H1 (cell line): ENCODE results near the gene NGFR. TPM values are rescaled to one million over a fixed set of nuclear protein-coding genes. Genes with fewer than 3 reads are reported as not detected.

Experiments
- CTCF ChIA-PET: fragments of 300-600 bp; sonication (Branson Sonifier 250); formaldehyde crosslinking; loops from one replicate; lab custom pipeline; 2021; ENCODE audit not compliant: partially characterized antibody; lab: Charles Lee
- POLR2A ChIA-PET: fragments of 300-600 bp; sonication (Branson Sonifier 250); formaldehyde crosslinking; loops from one replicate; lab custom pipeline; 2021; ENCODE audit warnings: inconsistent platforms; ENCODE audit not compliant: partially characterized antibody; lab: Charles Lee
- DNase-seq, 2 experiments: peaks; one replicate each; pipeline versions ENCODE4 v3.0.0 to v3.0.0-alpha.2; 2010 to 2022; ENCODE audit warnings: low spot score in 2 of 2, low read depth in 1 of 2, mixed read lengths in 1 of 2
- FAIRE-seq: peaks from 2 replicates; lab custom pipeline; 2011; peaks lifted over from hg19 to GRCh38; lab: Jason Lieb, UNC
- H2AFZ ChIP-seq: 2 replicates; pipeline ENCODE4 v1.8.1; 2012; ENCODE audit warnings: low read length, inconsistent platforms
- H2AK5ac ChIP-seq: 2 replicates; pipeline ENCODE4 v1.6.1; 2013; ENCODE audit warnings: low read depth, low read length
- H2BK120ac ChIP-seq: replicated peaks from 2 replicates; pipeline ENCODE3; 2013; ENCODE audit warnings: low read depth, low read length, inconsistent platforms
- H2BK12ac ChIP-seq: 2 replicates; pipeline ENCODE4 v1.6.1; 2013; ENCODE audit warnings: low read depth, low read length
- H2BK15ac ChIP-seq: 2 replicates; pipeline ENCODE4 v1.6.1; 2013; ENCODE audit warnings: low read length
- H2BK20ac ChIP-seq: 2 replicates; pipeline ENCODE4 v1.6.1; 2013; ENCODE audit warnings: low read length
- H2BK5ac ChIP-seq: 2 replicates; pipeline ENCODE4 v1.6.1; 2013; ENCODE audit warnings: low read depth, low read length
- H3K14ac ChIP-seq: 2 replicates; pipeline ENCODE4 v1.6.1; 2013; ENCODE audit warnings: inconsistent platforms; ENCODE audit not compliant: insufficient read length
- H3K18ac ChIP-seq: 2 replicates; pipeline ENCODE4 v1.6.1; 2013; ENCODE audit warnings: low read length; ENCODE audit errors: extremely low read depth
- H3K23ac ChIP-seq: 2 replicates; pipeline ENCODE4 v1.6.1; 2013; ENCODE audit warnings: inconsistent platforms; ENCODE audit not compliant: insufficient read length
- H3K23me2 ChIP-seq: 2 replicates; pipeline ENCODE4 v1.6.1; 2013; ENCODE audit warnings: low read depth, low read length
- H3K27ac ChIP-seq: 2 replicates; pipeline ENCODE4 v1.6.1; 2011; ENCODE audit warnings: low read depth, low read length, inconsistent platforms
- H3K27me3 ChIP-seq, 4 experiments: replicated peaks in 1 of 4; 1 replicate in 1 of 4; 2 replicates in 3 of 4; pipeline versions ENCODE4 v1.6.1 to v1.8.1; 2011 to 2013; ENCODE audit warnings: low read length in 3 of 4, mild to moderate bottlenecking in 3 of 4, inconsistent platforms in 2 of 4, mixed read lengths in 2 of 4, moderate library complexity in 1 of 4; ENCODE audit not compliant: control insufficient read depth in 3 of 4, insufficient read depth in 3 of 4; ENCODE audit errors: extremely low read depth in 1 of 4
- H3K36me3 ChIP-seq, 4 experiments: 2 replicates each; pipeline versions ENCODE4 v1.6.1 to v1.8.1; 2011 to 2013; ENCODE audit warnings: mild to moderate bottlenecking in 4 of 4, low read length in 3 of 4, moderate library complexity in 2 of 4, control low read depth in 1 of 4, inconsistent platforms in 1 of 4; ENCODE audit not compliant: insufficient read depth in 4 of 4, control insufficient read depth in 2 of 4
- H3K4ac ChIP-seq: replicated peaks from 2 replicates; pipeline ENCODE3; 2013; ENCODE audit warnings: low read length, low read depth, mixed read lengths, inconsistent platforms; ENCODE audit not compliant: insufficient read length
- H3K4me1 ChIP-seq, 4 experiments: replicated peaks in 1 of 4; 1 replicate in 1 of 4; 2 replicates in 3 of 4; pipeline versions ENCODE4 v1.6.1 to v1.8.1; 2011 to 2013; ENCODE audit warnings: low read length in 3 of 4, inconsistent platforms in 2 of 4, mixed read lengths in 1 of 4; ENCODE audit not compliant: insufficient read depth in 4 of 4, control insufficient read depth in 3 of 4
- H3K4me2 ChIP-seq, 2 experiments: 2 replicates each; pipeline versions ENCODE4 v1.6.1 to v1.8.1; 2011 to 2013; ENCODE audit warnings: low read depth in 2 of 2, low read length in 2 of 2, control low read depth in 1 of 2, inconsistent platforms in 1 of 2, mild to moderate bottlenecking in 1 of 2; ENCODE audit not compliant: insufficient read depth in 1 of 2
- H3K4me3 ChIP-seq, 4 experiments: fragments of 200-600, 300-600 bp in 1 of 4; sonication (generic), shearing (Covaris generic), sonication (Bioruptor Twin) in 1 of 4; 2 replicates each; pipeline versions ENCODE4 v1.5.1 to v1.8.1; 2011 to 2016; ENCODE audit warnings: low read length in 4 of 4, low read depth in 3 of 4, control low read depth in 2 of 4, inconsistent platforms in 2 of 4, mild to moderate bottlenecking in 2 of 4, mixed read lengths in 1 of 4, moderate library complexity in 1 of 4; ENCODE audit not compliant: insufficient read depth in 2 of 4; ENCODE audit errors: extremely low read depth in 1 of 4
- H3K56ac ChIP-seq: replicated peaks from 2 replicates; pipeline ENCODE3; 2013; ENCODE audit warnings: low read depth, mild to moderate bottlenecking, mixed read lengths, low read length, inconsistent platforms; ENCODE audit not compliant: insufficient read length
- H3K79me1 ChIP-seq: 2 replicates; pipeline ENCODE4 v1.6.1; 2013; ENCODE audit warnings: low read depth, low read length, control low read depth
- H3K79me2 ChIP-seq, 2 experiments: 2 replicates each; pipeline versions ENCODE4 v1.6.1 to v1.8.1; 2012 to 2013; ENCODE audit warnings: low read length in 2 of 2, mild to moderate bottlenecking in 2 of 2, inconsistent platforms in 1 of 2; ENCODE audit not compliant: insufficient read depth in 2 of 2, control insufficient read depth in 1 of 2
- H3K9ac ChIP-seq, 4 experiments: replicated peaks in 1 of 4; 1 replicate in 1 of 4; 2 replicates in 3 of 4; pipeline versions ENCODE4 v1.6.1 to v1.8.1; 2011 to 2013; ENCODE audit warnings: low read depth in 3 of 4, low read length in 3 of 4, control low read depth in 2 of 4, mild to moderate bottlenecking in 2 of 4, moderate library complexity in 2 of 4, inconsistent platforms in 1 of 4; ENCODE audit errors: extremely low read depth in 1 of 4
- H3K9me3 ChIP-seq, 2 experiments: 2 replicates each; pipeline versions ENCODE4 v1.6.1 to v1.8.1; 2012 to 2013; ENCODE audit warnings: mild to moderate bottlenecking in 2 of 2, moderate library complexity in 2 of 2, control low read depth in 1 of 2, inconsistent platforms in 1 of 2, low read depth in 1 of 2, low read length in 1 of 2, mixed read lengths in 1 of 2; ENCODE audit not compliant: insufficient read depth in 2 of 2
- H4K20me1 ChIP-seq, 2 experiments: replicated peaks in 1 of 2; 2 replicates each; pipeline versions ENCODE3 to v1.8.1; 2011 to 2013; ENCODE audit warnings: inconsistent platforms in 2 of 2, low read length in 2 of 2, mild to moderate bottlenecking in 1 of 2; ENCODE audit not compliant: insufficient read depth in 2 of 2, control insufficient read depth in 1 of 2
- H4K5ac ChIP-seq: 2 replicates; pipeline ENCODE4 v1.6.1; 2013; ENCODE audit warnings: low read length, low read depth, mixed read lengths, inconsistent platforms; ENCODE audit not compliant: insufficient read length
- H4K8ac ChIP-seq: 2 replicates; pipeline ENCODE4 v1.8.0; 2013; ENCODE audit warnings: mild to moderate bottlenecking, moderate library complexity, low read length, inconsistent platforms; ENCODE audit not compliant: insufficient read depth; ENCODE audit errors: extremely low read depth
- H4K91ac ChIP-seq: replicated peaks from 2 replicates; pipeline ENCODE3; 2013; ENCODE audit warnings: low read length, mixed read lengths, inconsistent platforms; ENCODE audit not compliant: insufficient read length
- FOSL1 ChIP-seq: IDR thresholded peaks from 2 replicates; pipeline ENCODE4 v1.6.1; 2011; ENCODE audit warnings: mild to moderate bottlenecking, low read depth, low read length, moderate library complexity; ENCODE audit not compliant: insufficient read depth
- GABPA ChIP-seq: IDR thresholded peaks from 2 replicates; pipeline ENCODE4 v1.6.1; 2011; ENCODE audit warnings: mild to moderate bottlenecking, low read length, moderate library complexity, borderline replicate concordance; ENCODE audit not compliant: insufficient read depth
- MAFK ChIP-seq: IDR thresholded peaks from 2 replicates; pipeline ENCODE4 v1.6.1; 2012; ENCODE audit warnings: low read depth, mild to moderate bottlenecking, improper control_type of control experiment, low read length
- POLR2AphosphoS5 ChIP-seq: IDR thresholded peaks from 2 replicates; pipeline ENCODE4 v1.6.1; 2011; ENCODE audit warnings: low read depth, low read length
- POU5F1 ChIP-seq: IDR thresholded peaks from 2 replicates; pipeline ENCODE4 v1.6.1; 2011; ENCODE audit warnings: low read depth, mild to moderate bottlenecking, low read length, moderate library complexity
- RFX5 ChIP-seq: IDR thresholded peaks from 2 replicates; pipeline ENCODE4 v1.6.1; 2011; ENCODE audit warnings: low read depth, low read length, improper control_type of control experiment, borderline replicate concordance
- TAF1 ChIP-seq: IDR thresholded peaks from 2 replicates; pipeline ENCODE4 v1.6.1; 2011; ENCODE audit warnings: mild to moderate bottlenecking, low read depth, low read length
- TAF7 ChIP-seq: optimal IDR thresholded peaks from 2 replicates; pipeline ENCODE3; 2011; ENCODE audit warnings: low read depth, mild to moderate bottlenecking, inconsistent platforms, low read length, moderate library complexity, borderline replicate concordance
- WGBS, 2 experiments: shearing (Covaris generic) in 1 of 2; methylation state at CpG; one replicate each; pipeline versions ENCODE4 v1.1.6 to v1.1.7; 2013 to 2015; ENCODE audit warnings: low lambda C conversion rate in 2 of 2, mixed read lengths in 2 of 2, inconsistent platforms in 1 of 2, low coverage in 1 of 2, missing lambda C conversion rate in 1 of 2; ENCODE audit not compliant: insufficient replicate concordance in 2 of 2, insufficient coverage in 1 of 2, insufficient read length in 1 of 2; ENCODE audit errors: extremely low coverage in 1 of 2, missing lambda C conversion rate in 1 of 2; 5-methylcytosine and 5-hydroxymethylcytosine counted together
- polyA plus RNA-seq, 7 experiments: library from polyadenylated mRNA; depleted of rRNA in 3 of 7; stranded (reverse) in 5 of 7; unstranded in 2 of 7; fragments of >200 nt in 5 of 7; fragments of 200-250 nt in 2 of 7; gene quantifications; 1 replicate in 5 of 7; 2 replicates in 1 of 7; 4 replicates in 1 of 7; pipeline versions ENCODE4 v1.2.1 to v1.2.3, GENCODE V29; 2011 to 2013; ENCODE audit warnings: missing spikeins in 2 of 7, mixed read lengths in 2 of 7
- total RNA-seq: library from RNA; stranded (reverse); fragmentation: NEBNext Ultra II Directional; extraction: Animal tissue kit (Norgen Biotek cat#: 25700); gene quantifications from 2 replicates; pipeline ENCODE4 v1.2.1, GENCODE V29; 2021
- TF ChIP-seq, protein P1 (sequence below): IDR thresholded peaks from 2 replicates; pipeline ENCODE4 v1.6.1; 2012; ENCODE audit warnings: low read length, inconsistent platforms
- TF ChIP-seq, protein P2 (sequence below): IDR thresholded peaks from 2 replicates; pipeline ENCODE4 v1.6.1; 2011; ENCODE audit warnings: low read depth, mild to moderate bottlenecking, low read length; ENCODE audit not compliant: insufficient read depth

The NGFR gene
- total and polyA plus RNA-seq, 2 of the 8 experiments (the other 6 are each of a cell fraction or from before 2014, with no cell fraction given): 8.1 to 10.3 TPM

DNA sequence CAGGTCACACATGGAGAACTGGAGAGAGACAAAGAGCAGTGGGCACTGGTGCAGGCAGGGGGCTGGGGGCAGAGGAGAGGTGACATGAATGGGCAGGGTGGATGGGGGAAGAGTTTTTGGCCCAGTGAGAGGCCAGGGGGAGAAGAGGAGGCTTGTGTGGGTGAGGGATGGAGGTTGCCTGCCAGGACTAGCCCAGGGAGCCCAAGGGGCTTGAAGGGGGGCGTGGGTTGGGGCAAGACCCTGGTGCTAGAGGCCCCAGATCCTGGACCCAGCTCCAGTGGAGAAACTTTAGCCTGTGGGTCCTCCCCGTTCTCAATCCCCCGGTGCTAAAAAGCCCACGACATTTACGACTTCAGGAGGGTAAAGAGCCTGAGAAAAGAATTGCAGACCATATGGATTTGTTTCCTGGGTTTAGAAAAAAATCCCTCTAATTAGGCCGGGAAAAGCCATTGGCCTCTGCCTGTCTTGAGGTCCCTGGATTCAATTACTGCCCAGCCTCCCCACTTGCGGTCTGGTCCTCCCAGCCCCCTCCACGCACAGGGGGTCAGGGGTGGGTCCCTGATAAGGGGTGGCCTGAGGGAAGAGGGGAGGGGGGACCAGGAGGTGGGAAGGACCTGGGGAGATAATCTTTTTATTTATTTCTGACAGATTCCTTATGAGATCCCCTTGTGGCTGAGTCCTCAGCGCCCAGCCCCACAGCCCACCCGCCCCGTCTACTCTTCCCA, 33.0 kb downstream of the NGFR start:
- no peak overlapping the region for H2BK120ac ChIP-seq
- DNase-seq (no peak), FAIRE-seq (no peak)
- H4K20me1 ChIP-seq: no peaks in the 10 kb centered on the region
- no peak overlapping the region for H4K8ac ChIP-seq
- H2AFZ ChIP-seq: no peak overlapping the region
- H3K27me3 ChIP-seq: no peaks in the 10 kb centered on the region
- no peaks in the 10 kb centered on the region for H3K79me1 ChIP-seq
- no peak overlapping the region for H3K18ac ChIP-seq
- POLR2A ChIA-PET: no interaction called here
- H3K14ac ChIP-seq: no peak overlapping the region
- H3K9me3 ChIP-seq: no peaks in the 10 kb centered on the region
- no peak overlapping the region for H3K56ac ChIP-seq
- no peak overlapping the region for H2BK5ac ChIP-seq
- no peaks in the 10 kb centered on the region for H3K23me2 ChIP-seq
- no peak overlapping the region for H3K9ac ChIP-seq
- CTCF ChIA-PET: interaction anchor here (0.6 to 2.1 kb wide), 8 partner anchors 11 to 162 kb away, joined by 3 to 8 read pairs (median 6); no protein-coding TSS in a partner anchor
- H2BK20ac ChIP-seq: no peak overlapping the region
- H4K91ac ChIP-seq: no peak overlapping the region
- H2BK15ac ChIP-seq: no peak overlapping the region
- H3K4ac ChIP-seq: no peak overlapping the region
- H2AK5ac ChIP-seq: no peak overlapping the region
- no peak overlapping the region for H3K4me3 ChIP-seq
- H3K23ac ChIP-seq: no peak overlapping the region
- H2BK12ac ChIP-seq: no peak overlapping the region
- H3K36me3 ChIP-seq: no peaks in the 10 kb centered on the region
- no peak overlapping the region for H3K27ac ChIP-seq
- no peak overlapping the region for H4K5ac ChIP-seq
- peaks cover 0 to 6% (median 0%) of the 10 kb centered on the region in 4 experiments; a peak in 3 of 7 replicates for H3K4me1 ChIP-seq
- WGBS, 2 experiments: 87% methylated on average over 7 of the region's 11 CpGs; no CpG with 5 or more reads in 1 of the 2 experiments
- H3K4me2 ChIP-seq: no peak overlapping the region
- no peaks in the 10 kb centered on the region for H3K79me2 ChIP-seq
- no peak for TF ChIP-seq RFX5
- TF ChIP-seq POLR2AphosphoS5: no peak
- TF ChIP-seq, protein P1, sequence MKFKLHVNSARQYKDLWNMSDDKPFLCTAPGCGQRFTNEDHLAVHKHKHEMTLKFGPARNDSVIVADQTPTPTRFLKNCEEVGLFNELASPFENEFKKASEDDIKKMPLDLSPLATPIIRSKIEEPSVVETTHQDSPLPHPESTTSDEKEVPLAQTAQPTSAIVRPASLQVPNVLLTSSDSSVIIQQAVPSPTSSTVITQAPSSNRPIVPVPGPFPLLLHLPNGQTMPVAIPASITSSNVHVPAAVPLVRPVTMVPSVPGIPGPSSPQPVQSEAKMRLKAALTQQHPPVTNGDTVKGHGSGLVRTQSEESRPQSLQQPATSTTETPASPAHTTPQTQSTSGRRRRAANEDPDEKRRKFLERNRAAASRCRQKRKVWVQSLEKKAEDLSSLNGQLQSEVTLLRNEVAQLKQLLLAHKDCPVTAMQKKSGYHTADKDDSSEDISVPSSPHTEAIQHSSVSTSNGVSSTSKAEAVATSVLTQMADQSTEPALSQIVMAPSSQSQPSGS: no peak
- TF ChIP-seq POU5F1: no peak
- no peak for TF ChIP-seq GABPA
- TF ChIP-seq, protein P2, sequence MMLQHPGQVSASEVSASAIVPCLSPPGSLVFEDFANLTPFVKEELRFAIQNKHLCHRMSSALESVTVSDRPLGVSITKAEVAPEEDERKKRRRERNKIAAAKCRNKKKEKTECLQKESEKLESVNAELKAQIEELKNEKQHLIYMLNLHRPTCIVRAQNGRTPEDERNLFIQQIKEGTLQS: no peak
- TF ChIP-seq FOSL1: no peak
- TF ChIP-seq TAF1: no peak
- no peak for TF ChIP-seq TAF7
- no peak for TF ChIP-seq MAFK
